COR-L47 (cell line): Measurements from ENCODE around the gene ME3.

ENCODE experiments used
- DNase-seq: peaks from one replicate; lab custom pipeline; 2025; lab: John Stamatoyannopoulos, UW

The ME3 gene

GRCh38 chr11:86460461-86461385, 211.7 kb downstream of the ME3 start:
- DNase-seq, result no peak

DNA sequence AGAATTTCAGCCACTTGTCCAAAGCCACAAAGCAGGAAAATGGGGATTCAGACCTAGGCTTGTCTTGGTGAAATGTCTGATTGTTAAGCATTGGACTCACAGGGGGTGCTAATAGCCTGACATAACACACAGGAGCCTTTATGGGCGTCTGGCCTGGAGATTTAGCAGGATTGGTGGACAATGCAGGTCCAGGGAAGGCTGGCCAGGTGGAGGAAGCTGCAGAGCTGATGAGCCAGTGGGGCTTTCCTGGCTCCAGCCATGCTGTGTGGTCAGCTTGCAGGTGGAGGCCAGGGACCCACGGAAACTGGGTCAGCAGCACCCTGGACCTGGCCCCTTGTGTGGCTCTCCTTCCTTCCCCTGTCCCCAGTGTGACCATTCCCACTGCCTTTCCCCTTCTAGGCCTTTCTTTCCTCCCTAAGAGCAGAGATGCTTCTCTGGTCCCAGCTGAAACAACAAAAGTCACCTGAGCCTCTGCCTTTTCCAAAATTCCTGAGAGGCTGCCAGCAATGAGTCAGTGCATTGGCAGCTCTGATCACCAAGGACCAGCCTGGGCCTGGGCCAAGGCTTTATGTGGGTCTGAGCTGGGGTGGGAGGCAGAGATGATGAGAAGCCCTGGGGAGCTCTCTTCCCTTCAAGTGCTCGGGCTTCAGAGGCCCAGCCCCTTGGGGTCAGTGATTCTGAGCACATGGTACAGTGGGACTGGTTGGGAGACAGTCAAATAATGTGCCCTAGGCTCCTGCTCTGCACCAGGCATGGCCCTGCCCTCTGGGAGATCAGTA, 212.5 kb downstream of the ME3 start:
- no peak for DNase-seq

DNA sequence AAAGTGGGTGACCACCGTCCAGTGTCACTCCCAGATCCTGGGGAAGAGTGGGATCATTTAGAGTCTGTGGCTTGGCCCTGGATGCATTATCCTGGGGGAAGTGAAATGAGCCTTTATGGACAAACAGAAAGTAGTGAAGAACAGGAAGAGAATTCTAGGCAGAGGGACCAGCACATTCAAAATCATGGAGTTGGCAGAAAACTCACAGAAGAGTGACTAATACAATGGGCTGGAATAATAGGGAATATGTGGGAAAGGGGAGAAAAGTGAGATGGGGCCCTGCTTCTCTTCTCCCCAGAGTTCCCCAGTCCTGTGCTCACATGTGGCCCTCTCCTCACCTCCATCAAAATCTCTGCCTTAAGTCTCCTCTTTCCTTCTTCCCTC, 213.4 kb downstream of the ME3 start:
- no peak for DNase-seq

- no peak for DNase-seq
These were observed 214.0 kb downstream of the ME3 start for GRCh38 chr11:86458294-86459001.

- peak; percentile 85 for DNase-seq
These were observed 216.1 kb downstream of the ME3 start for GRCh38 chr11:86456075-86456939.

GRCh38 chr11:86453290-86454030, 219.0 kb downstream of the ME3 start:
- no peak for DNase-seq

DNA sequence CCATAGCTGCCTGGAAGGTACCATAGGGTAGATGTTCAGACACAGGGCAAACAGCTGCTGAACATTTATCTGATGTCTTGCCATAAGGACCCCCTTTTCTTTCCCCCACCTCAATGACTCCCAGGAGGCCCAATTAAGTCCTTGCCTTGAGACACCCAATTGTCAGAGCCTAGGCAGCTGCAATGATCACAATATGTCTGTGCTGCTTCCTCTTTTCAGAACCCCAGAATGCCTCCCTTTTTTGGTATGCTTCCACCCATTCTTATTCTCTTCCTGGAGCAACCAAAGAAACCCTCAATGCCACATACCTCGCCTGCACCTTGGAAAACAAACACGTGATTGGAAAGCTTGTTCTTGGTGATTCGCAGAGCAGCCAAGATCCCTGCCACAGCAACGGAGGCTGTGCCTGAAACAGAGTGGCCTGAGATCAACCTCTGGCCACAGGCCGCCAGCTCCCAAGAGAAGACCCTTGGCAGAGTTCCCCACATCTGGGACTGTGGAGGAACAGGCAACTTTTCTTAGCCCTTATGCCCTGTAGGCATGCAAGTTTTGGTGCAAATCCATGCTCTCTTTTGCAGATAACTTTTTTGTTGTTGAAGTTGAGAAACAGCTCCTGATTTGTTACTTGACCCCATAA, 222.3 kb downstream of the ME3 start:
- DNase-seq, result no peak

DNA sequence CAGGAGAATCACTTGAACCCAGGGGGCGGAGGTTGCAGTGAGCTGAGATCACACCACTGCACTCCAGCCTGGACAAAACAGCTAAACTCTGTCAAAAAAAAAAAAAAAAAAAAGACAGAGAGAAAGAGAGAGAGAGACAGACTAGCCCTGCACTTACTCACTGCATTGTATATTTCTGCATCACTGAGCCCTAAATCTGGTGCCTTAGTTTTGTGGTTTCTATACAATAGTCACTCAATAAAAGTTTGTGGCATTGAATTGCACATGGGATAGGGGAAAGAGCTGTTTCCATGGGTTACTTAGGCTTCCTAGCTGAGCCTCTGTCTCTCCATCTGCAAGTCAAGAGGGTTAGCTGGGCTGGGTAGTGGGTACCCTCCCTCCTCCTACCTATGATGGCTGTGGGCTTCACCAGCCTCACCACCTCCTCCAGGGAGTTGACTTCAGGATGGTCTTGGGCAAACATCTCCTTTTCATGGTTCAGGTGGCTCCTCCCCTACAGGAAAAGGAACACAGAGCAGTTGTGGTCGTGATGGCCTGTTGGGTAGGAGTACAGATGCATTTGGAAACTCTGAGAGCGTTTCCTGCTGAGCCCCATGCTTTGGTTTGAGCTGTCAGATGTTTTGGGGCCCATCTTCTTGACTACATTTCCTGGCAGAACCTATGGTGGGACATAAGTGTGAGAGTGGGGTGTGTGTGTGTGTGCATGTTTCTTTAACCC, 224.5 kb downstream of the ME3 start:
- DNase-seq, result no peak

- DNase-seq, result no peak
These were observed 225.5 kb downstream of the ME3 start for GRCh38 chr11:86446924-86447285.

DNA sequence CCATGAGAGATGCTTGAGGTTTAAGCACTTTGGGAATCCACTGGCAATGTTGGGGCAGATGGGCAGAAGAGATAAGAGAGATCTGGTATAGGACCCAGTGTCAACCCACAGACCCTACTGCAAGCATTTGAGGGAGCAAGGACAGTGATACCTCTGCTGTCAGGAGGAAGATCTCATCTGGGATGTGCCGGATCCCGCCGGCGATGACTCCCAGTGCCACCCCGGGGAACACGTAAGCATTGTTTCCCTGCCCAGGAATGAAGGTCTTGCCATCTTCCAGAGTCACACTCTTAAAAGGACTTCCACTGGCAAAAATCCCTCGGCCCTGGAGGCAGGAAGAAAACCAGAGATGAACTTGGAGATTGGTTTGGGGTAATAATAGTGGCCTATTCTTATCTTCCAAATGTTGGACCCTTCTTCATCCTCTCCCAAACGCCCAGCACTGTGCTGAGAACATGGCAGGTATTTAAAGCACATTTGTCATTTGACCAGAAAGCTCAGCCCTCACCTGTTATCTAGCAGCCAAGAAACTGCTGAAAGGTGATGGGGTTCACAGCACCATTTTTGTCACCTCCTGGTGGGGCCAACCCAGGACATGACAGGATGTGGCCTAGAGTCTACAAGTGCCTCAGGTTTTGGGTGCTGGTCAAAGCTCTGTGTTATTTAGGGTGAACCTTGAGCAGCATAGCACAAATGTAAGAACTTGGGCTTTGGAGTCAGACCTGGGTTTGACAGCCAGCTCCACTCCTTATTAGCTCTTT, 226.1 kb downstream of the ME3 start:
- DNase-seq, result no peak

DNA sequence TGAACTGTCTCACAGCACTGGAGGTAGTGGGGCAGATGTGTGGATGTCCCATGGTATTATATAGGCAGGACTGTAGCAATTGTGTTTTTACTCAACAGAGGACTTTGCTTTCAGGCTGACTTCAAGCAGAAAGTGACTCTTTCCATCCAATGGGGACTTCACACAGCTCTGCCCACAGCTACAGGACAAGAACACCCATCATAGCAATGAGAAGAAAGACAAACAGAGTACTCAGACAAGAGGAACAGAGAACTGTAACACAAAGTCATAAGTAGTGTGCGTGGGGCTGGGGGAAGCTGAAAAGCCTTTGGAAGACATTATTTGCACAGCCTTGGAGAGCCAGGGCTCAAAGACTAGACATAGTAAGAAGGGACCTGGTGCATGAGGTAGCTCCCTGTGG, 227.4 kb downstream of the ME3 start:
- no peak for DNase-seq

DNA sequence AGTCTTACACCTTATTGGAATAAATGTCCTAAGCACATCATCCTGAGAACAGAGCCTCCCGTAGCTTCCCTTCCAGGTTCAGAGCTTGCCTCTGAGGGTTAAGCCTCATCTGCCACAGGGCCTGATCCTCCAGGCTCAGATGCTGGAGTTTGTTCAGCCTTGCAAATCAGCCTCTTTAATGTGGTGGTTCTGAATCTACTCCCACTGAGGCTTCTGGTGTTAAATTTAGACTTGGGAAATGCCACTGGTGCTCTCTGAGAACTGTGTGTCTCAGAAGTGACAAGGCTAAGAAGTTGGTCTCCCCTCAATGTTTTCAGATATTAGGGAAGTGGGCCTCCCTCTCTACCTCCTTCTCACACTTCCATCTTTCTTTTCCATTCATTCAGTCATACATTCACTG, 229.0 kb downstream of the ME3 start:
- DNase-seq, result no peak

GRCh38 chr11:86442827-86443226, 229.6 kb downstream of the ME3 start:
- DNase-seq, result no peak

DNA sequence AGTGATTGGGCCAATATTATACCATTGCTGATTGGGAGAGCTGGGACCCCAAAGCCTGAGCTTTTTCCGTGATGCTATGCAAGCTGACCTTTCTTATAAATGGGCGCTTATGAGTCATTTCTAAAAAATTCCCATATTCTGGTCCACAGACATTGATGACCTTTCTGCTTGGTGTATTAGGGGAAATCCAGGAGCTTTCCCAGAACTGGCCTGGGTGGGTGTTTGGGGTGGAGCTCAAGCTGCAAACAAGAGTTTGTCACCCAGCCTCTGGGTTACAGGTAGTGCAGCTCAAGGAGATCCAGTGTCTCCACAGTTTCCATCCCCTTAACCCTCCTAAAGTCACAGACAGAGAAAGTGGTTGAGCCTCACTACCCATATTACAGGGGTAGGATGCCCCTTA, 230.0 kb downstream of the ME3 start:
- DNase-seq, result no peak

- DNase-seq, result no peak
These were observed 231.6 kb downstream of the ME3 start for GRCh38 chr11:86440843-86441242.

DNA sequence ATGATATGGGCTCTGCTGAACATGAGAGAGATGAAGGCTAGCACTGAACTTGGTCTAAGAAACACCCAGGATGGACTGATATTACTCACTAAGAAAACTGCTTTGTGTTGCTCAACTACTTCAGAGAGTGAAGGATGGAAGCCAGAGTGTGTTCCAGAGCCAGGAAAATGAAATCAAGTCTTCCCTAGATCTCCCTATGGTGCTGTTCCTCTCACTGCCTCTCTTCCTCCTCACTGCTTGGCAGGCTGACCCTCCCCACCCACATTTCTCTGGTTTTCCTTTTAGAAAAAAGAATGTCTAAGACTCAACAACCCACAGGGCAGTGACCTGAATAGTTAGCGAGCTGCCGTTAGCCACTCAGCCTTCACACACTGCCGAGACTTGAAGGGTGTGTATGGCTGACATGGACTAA, 232.1 kb downstream of the ME3 start:
- DNase-seq, result no peak

GRCh38 chr11:86438685-86439084, 233.7 kb downstream of the ME3 start:
- no peak for DNase-seq

DNA sequence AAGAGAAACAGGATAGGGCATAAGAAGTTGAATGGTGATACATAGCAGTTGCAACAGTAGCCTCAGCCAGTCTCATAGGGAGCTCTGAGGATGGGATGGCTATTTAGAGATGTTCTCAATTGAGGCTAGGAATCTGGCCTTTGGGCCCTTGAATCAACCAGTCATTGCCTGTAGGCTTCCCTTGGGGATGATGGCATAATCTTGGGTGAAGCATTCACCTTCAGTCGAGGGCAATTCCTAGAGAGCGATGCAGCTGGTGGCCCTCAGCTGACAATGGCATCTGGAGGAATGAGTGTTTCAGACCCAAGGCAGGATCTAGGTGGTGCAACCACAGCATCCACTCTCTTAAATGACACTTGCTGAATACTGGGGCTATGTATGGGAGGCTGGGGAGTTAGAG, 236.7 kb downstream of the ME3 start:
- DNase-seq, result no peak
